Choroid plexus epithelial cell (primary cell): Measurements from ENCODE around the gene QPCT.

Experiments
- DNase-seq: peaks from one replicate; pipeline ENCODE4 v3.0.0-alpha.2; 2010; ENCODE audit warnings: low read depth
- H3K4me3 ChIP-seq: 2 replicates; pipeline ENCODE4 v1.5.1; 2011; ENCODE audit warnings: low read depth, mild to moderate bottlenecking, control low read depth, low read length, moderate library complexity
- CTCF ChIP-seq: conservative IDR thresholded peaks from 2 replicates; pipeline ENCODE4 v1.5.1; 2011; ENCODE audit warnings: low read depth, mild to moderate bottlenecking, control low read depth, inconsistent platforms, low read length, moderate library complexity

Gene QPCT

GRCh38 chr2:37324786-37325624, 19.4 kb upstream of the QPCT start, which contains the start of gene PRKD3:
TSS of gene PRKD3 (minus strand) at chr2:37324833. CDS start at chr2:37316524, 8,309 bp downstream.
- peak; percentile 53 for DNase-seq
- TF ChIP-seq CTCF, result no peak

GRCh38 chr2:37325625-37326071, 18.8 kb upstream of the QPCT start:
- DNase-seq, result no peak
- no peak for TF ChIP-seq CTCF
- peak overlapping the region; percentile 69 for H3K4me3 ChIP-seq

More at GRCh38 chr2:37324786-37325624, 19.4 kb upstream of the QPCT start, which contains the start of gene PRKD3:
- H3K4me3 ChIP-seq, result peak within 1 kb of the TSS; percentile 69

- peak overlapping the region; percentile 33 for H3K4me3 ChIP-seq
- DNase-seq, result peak; percentile 93
- TF ChIP-seq CTCF, result no peak
These were observed 18.1 kb upstream of the QPCT start for GRCh38 chr2:37326285-37326684.

- no peak for DNase-seq
- H3K4me3 ChIP-seq, result no peak overlapping the region
- TF ChIP-seq CTCF, result no peak
These were observed 17.4 kb upstream of the QPCT start for GRCh38 chr2:37326866-37327634.

- no peak overlapping the region for H3K4me3 ChIP-seq
- DNase-seq, result no peak
- no peak for TF ChIP-seq CTCF
These were observed 13.7 kb upstream of the QPCT start for GRCh38 chr2:37330681-37331080.

GRCh38 chr2:37332560-37332959, 11.9 kb upstream of the QPCT start:
- no peak for DNase-seq
- no peak for TF ChIP-seq CTCF
- H3K4me3 ChIP-seq, result no peak overlapping the region
